ENCODE measurements around the gene NUTM2D. TPM values are rescaled to one million over a fixed set of nuclear protein-coding genes. Genes with fewer than 3 reads are reported as not detected.
"Not testable (repeated sequence)": the region's sequence is repeated elsewhere in the genome, so short reads cannot be mapped to it uniquely, and the experiment has no call there.

The NUTM2D gene
- total RNA-seq, 4 donors from 2014 or later = 0.89 to 4.7 (median 3.7) TPM

DNA sequence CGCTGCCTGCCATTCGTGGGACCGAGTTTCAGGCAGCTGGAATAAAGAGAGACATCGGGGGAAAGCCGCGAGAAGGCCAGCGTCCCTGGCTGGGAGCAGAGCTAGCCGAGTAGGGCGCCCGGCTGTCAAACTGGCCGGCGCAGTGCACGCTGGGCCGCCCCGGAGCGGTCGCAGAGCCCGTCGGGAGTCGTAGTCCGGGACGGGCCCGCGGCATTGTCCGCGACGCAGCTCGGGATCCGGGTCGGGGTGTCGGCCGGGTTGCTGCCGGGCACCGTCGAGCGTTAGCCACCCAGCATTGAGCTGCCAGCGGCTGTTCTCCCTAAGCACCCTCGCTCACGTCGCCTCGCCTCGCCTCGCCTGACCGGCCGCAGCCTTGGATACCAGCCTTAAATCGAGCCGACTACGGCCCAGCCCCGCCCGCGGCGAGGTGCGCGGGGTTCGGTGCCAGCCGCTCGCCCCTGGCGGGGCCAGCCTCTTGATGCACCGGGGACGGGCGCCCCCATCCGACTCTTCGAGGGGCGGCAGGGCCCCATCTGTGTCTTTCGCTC lies 14.8 kb upstream of the NUTM2D start:
- H3K4me3 ChIP-seq (ENCODE audit: low read depth, poor library complexity, severe bottlenecking) = peak overlapping the region; percentile 12
- 0 to 1% methylated on average over 32 to 37 of the region's 65 CpGs for WGBS, 2 donors
- DNase-seq (ENCODE audit: low spot score in 2 of 2) = peak; percentile 68 to 96
- intact Hi-C loops (cut with DNase I; ENCODE audit: low total_unique reads) = not testable (repeated sequence)

DNA sequence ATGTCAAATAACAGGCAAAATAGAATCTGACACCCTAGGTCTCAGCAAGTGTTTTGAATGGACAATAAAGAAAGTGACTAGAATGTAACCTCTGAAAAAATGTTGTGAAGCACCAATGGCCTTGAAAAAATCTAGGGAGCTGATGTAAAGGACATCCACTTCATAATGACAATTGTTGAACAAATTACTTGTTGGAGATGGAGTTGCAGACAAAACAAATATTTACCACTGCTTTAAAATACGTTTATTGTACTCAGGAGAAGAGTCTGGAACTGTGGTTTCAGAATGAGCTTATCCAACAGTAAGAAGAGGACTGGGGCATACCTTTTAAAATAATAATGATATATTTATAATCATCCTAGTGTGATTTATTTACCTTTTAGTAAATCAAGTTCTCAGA lies 11.8 kb upstream of the NUTM2D start:
- WGBS, 2 donors = 78 to 81% methylated on average over 1 of the region's 1 CpG
- H3K4me3 ChIP-seq (ENCODE audit: low read depth, poor library complexity, severe bottlenecking); DNase-seq (ENCODE audit: low spot score in 2 of 2); intact Hi-C loops (cut with DNase I; ENCODE audit: low total_unique reads): not testable (repeated sequence)

DNA sequence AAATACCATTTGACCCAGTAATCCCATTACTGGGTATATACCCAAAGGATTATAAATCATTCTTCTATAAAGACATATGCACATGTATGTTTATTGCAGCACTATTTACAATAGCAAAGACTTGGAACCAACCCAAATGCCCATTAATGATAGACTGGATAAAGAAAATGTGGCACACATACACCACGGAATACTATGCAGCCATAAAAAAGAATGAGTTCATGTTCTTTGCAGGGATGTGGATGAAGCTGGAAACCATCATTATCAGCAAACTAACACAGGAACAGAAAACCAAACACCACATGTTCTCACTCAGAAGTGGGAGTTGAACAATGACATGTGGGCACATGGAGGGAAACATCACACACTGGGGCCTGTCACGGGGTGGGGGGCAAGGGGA lies 7.4 kb upstream of the NUTM2D start:
- H3K4me3 ChIP-seq (ENCODE audit: low read depth, poor library complexity, severe bottlenecking); DNase-seq (ENCODE audit: low spot score in 2 of 2); intact Hi-C loops (cut with DNase I; ENCODE audit: low total_unique reads): not testable (repeated sequence)
- WGBS, 2 donors = 92 to 95% methylated on average over 1 to 2 of the region's 2 CpGs

DNA sequence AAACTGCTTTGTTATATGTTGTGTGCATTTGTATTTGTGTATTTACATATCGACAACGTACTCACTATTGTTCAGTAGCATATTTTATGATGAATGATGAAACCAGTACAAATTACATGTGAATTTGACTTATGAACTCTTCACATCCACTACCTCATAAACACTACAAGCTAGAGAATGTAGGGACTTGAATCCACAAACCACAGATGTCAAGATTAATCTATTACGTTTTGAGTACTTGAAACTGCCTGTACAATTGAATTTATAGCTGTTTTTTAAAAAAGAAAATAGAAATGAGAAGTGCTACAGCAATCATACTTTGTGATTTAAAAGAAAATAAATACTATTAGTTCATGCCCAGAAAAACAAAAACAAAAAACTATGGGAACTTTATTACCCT lies 4.7 kb upstream of the NUTM2D start:
- intact Hi-C loops (cut with DNase I; ENCODE audit: low total_unique reads); H3K4me3 ChIP-seq (ENCODE audit: low read depth, poor library complexity, severe bottlenecking); DNase-seq (ENCODE audit: low spot score in 2 of 2): not testable (repeated sequence)
- 67 to 69% methylated on average over 3 of the region's 3 CpGs for WGBS, 2 donors

DNA sequence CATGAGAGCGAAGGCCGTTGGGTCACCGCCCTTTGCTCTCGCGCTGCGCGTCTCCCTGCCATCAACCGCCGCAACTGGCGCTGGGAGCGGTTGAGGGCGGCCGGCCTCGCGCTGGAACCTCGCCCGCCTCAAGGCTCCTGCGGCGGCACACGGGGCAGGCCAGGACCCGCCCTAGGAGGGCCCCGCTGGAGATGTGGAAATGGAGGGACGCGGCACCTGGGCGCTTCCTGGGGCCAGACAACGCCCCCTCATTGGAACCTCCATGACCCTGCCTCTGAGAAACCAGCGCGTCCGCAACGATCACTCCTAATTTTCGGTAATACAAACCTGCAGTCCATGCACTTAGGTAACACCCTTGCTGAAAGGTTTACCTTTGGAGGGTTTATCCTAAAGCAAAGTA lies 2.4 kb upstream of the NUTM2D start:
- H3K4me3 ChIP-seq (ENCODE audit: low read depth, poor library complexity, severe bottlenecking); DNase-seq (ENCODE audit: low spot score in 2 of 2); intact Hi-C loops (cut with DNase I; ENCODE audit: low total_unique reads): not testable (repeated sequence)
- WGBS, 2 donors = 81 to 98% methylated on average over 8 to 10 of the region's 31 CpGs

DNA sequence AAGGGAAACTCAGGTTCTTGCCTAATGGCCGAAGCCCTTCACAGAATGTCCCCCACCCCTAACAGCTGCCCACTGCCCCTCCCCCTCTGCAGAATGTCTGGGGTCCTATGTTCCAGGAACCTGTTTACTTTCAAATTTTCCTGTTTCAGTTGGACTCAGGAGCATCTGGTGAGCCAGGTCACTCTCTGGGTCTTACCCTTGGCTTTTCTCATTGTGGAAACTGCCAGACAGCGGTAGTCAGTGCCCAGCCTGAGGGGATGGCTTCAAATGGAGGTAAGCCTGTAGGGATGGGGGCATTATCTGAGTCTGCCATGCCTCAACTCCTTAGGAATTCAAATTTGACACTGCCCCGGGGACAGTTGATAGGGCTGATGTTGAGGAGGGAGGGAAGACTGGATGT lies 615 bp downstream of the NUTM2D start:
- DNase-seq (ENCODE audit: low spot score in 2 of 2); H3K4me3 ChIP-seq (ENCODE audit: low read depth, poor library complexity, severe bottlenecking); intact Hi-C loops (cut with DNase I; ENCODE audit: low total_unique reads): not testable (repeated sequence)
- WGBS, 2 donors = 89 to 100% methylated on average over 1 to 2 of the region's 3 CpGs

DNA sequence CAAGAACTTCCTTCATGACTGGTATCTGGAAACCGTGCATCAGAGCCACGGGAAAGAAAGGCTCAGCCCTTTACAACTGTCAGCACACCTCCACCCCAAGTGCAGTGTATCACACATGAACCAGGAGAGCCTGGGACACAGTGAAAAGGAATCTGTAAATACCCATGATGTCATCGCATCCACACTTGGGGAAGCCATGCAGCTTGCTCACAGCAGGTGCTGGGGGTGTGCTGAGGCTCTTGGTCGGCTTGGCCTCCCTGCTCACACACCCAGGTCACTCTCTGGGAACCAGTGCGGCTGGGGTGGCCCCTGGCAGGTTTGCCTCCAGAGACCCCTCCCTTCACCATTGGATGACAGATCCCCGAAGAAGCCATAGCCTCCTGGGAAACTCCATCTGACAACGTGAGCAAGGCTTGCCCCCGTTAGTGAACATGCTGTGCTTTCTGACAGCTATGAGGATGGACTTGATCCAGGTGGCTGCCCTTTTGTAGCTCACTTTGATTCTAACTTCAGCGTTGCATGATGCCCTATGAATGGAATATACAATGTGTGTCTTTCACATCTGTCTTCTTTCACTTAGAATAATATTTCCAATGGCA lies 12.1 kb downstream of the NUTM2D start:
- DNase-seq (ENCODE audit: low spot score in 2 of 2); intact Hi-C loops (cut with DNase I; ENCODE audit: low total_unique reads); H3K4me3 ChIP-seq (ENCODE audit: low read depth, poor library complexity, severe bottlenecking): not testable (repeated sequence)
- 89 to 100% methylated on average over 2 to 3 of the region's 9 CpGs for WGBS, 2 donors

DNA sequence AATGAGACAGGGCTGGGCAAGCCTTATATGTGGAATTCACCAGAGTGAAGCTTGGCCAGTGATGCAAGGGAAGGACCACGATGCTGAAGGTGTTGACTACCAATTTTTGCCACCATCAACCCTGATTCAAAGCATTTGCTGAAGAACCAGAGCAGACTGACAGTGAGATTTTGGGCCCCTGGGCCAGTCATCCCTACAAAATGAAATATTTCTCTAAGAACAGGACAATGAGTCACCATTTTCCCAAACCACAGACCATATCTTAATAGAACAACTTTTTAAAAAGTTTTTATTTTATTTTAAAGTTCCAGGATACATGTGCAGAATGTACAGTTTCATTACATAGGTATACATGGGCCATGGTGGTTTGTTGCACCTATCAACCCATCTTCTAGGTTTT lies 16.5 kb downstream of the NUTM2D start:
- DNase-seq (ENCODE audit: low spot score in 2 of 2); intact Hi-C loops (cut with DNase I; ENCODE audit: low total_unique reads); H3K4me3 ChIP-seq (ENCODE audit: low read depth, poor library complexity, severe bottlenecking): not testable (repeated sequence)
- 94 to 100% methylated on average over 1 of the region's 1 CpG for WGBS, 2 donors

DNA sequence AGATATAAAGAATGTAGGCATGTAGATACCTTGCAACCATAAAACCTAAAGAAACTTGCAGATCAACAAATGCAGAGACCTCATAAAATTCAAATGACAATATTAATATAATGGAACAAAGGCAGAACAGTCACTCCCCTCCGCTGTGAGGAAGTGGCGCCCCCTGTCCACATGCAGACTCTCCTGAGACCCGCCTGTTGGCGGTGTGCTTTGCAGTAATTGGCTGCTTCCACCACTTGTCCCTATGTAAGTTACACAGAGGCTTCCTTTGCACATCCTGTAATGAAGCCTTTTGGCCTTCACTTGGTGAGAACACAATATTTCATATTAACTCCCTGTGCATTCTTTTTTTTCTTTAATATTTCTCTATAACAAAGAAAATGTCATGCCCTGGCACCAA lies 21.6 kb downstream of the NUTM2D start:
- WGBS, 2 donors = 77 to 92% methylated on average over 2 of the region's 4 CpGs
- intact Hi-C loops (cut with DNase I; ENCODE audit: low total_unique reads); DNase-seq (ENCODE audit: low spot score in 2 of 2): not testable (repeated sequence)

DNA sequence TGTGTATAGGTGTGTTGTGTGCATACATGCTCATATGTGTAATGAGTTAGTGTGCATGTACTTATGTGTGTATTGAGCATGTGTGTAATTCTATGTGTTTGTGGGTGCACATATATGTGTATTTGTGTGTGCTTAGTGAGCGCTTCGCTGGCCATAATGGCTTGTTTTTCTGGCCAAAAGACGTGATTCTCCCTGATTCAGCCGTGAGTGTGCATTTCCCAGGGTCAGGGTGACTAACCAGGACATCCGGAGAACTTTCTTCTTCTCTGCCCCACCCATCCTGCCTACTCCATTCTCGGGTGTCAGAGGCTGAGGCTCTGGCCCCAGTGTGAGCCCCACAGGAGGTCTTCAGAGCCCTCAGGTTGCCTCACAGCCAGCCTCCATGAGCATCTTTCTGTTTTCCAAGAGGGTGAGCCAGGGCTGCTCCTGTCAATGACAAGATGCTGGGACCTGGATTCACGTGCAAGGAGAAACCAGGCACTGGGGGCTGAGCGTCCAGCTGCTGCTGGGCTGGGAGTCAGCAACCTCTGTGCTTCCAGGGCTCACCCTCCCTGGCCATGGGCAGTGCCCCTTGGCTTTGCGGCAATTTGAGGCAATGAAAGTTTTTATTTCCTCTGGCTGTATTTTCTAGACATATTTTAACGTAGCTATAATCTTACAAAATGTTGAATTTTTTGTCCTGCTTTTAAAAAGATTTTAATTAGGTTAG lies 25.8 kb downstream of the NUTM2D start:
- 73 to 75% methylated on average over 9 of the region's 10 CpGs for WGBS, 2 donors
- intact Hi-C loops (cut with DNase I; ENCODE audit: low total_unique reads); DNase-seq (ENCODE audit: low spot score in 2 of 2); H3K4me3 ChIP-seq (ENCODE audit: low read depth, poor library complexity, severe bottlenecking): not testable (repeated sequence)

More for the DNA sequence above, 21.6 kb downstream of the NUTM2D start:
- not testable (repeated sequence) for H3K4me3 ChIP-seq (ENCODE audit: low read depth, poor library complexity, severe bottlenecking)

DNA sequence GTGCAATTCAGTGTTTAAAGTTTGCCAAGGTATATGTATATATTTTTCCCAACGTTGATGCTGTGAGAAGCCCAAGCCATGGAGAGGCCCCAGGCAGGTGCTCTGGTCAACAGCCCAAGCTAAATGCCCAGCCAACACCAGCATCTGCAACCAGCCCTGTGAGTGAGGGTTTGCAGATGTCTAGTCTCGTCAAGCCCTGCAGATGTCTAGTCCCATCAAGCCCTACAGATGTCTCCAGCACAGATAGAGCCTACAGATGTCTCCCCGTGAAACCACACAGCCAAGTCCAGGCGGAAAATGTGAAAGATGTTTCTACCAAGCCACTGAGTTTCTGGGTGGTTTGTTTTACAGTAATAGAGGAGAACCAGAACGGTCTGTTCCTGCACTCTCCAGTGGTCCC lies 26.7 kb downstream of the NUTM2D start:
- DNase-seq (ENCODE audit: low spot score in 2 of 2); H3K4me3 ChIP-seq (ENCODE audit: low read depth, poor library complexity, severe bottlenecking); intact Hi-C loops (cut with DNase I; ENCODE audit: low total_unique reads): not testable (repeated sequence)
- 65 to 76% methylated on average over 4 of the region's 5 CpGs for WGBS, 2 donors

DNA sequence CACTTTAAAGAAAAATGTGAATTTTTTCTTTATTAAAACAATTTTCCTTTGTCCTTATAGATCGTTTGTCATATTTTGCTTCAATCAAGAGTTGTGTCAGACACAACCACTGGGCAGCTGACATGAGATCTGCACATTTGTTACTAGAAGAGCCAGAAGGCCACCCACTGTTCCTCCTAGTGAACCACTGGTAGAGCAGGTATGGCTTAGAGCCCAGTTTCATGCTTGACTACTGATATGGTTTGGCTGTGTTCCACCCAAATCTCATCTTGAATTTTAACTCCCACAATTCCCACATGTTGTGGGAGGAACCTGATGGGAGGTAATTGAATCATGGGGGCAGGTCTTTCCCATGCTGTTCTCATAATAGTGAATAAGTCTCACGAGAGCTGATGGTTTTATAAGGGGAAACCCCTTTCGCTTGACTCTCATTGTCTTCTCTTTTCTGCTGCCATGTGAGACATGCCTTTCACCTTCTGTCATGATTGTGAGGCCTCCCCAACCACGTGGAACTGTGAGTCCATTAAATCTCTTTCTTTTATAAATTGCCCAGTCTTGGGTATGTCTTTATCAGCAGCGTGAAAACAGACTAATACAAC lies 28.3 kb downstream of the NUTM2D start:
- DNase-seq (ENCODE audit: low spot score in 2 of 2); intact Hi-C loops (cut with DNase I; ENCODE audit: low total_unique reads); H3K4me3 ChIP-seq (ENCODE audit: low read depth, poor library complexity, severe bottlenecking): not testable (repeated sequence)
- WGBS, 2 donors = 46 to 47% methylated on average over 4 to 5 of the region's 5 CpGs

DNA sequence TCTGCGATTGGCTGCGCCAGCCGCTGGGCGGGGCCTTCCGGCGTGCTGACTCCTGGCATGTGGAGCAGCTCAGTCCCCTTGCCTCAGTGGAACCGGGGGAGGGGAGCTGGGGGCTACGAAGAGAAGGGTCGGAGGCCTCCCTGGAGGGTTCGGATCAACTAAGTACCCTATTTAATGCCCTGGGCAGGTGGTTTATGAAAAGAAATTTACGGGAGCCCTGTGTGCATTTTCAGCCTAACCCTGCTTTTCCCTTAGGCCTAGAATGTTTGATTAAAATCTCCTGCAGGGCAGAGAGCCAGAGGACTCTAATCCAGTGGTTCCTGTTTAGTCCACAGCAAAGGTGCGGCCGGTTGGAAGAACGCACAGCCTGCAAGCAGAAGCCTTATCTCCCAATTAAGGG lies 33.8 kb downstream of the NUTM2D start:
- H3K4me3 ChIP-seq (ENCODE audit: low read depth, poor library complexity, severe bottlenecking); DNase-seq (ENCODE audit: low spot score in 2 of 2); intact Hi-C loops (cut with DNase I; ENCODE audit: low total_unique reads): not testable (repeated sequence)
- WGBS, 2 donors = 35 to 54% methylated on average over 7 to 8 of the region's 14 CpGs

DNA sequence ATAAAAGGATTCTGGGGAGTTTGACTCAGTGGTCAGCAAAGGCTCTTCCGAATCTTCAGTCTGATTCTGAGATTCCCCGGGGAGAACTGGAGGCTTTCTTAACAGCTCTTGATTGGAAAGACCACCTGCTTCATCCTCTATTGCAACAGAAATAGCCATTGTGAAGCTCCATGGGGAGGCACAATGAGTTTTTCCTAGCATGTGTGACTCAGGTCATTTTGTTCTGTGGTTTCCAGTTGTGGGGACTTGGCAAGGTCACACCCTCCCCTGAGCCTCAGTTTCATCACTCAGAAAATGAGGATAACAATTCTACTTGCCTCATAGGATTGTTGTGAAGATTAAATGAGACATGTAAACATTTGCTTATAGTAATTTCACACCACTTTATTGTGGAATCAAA lies 38.7 kb downstream of the NUTM2D start:
- DNase-seq (ENCODE audit: low spot score in 2 of 2); intact Hi-C loops (cut with DNase I; ENCODE audit: low total_unique reads); H3K4me3 ChIP-seq (ENCODE audit: low read depth, poor library complexity, severe bottlenecking): not testable (repeated sequence)
- WGBS, 2 donors = 83 to 91% methylated on average over 2 of the region's 2 CpGs

DNA sequence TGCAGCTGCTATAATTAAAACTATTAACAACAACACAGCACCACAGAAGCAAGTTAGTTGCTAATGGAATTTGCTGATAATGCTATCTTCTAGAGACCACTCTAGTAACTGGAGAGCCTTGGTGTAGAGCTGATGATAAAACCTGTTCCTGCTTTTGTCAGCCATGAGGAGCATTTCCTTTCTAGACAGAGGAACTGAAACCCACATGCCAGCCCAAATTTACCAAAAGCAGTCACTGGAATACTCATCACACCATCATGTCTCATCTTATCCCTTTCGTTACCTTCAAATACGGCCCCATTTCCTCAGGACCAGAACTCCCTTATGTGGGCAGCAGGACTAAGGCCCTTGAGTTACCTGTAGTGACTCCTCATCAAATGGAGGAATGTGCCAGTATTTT lies 40.9 kb downstream of the NUTM2D start:
- H3K4me3 ChIP-seq (ENCODE audit: low read depth, poor library complexity, severe bottlenecking); DNase-seq (ENCODE audit: low spot score in 2 of 2); intact Hi-C loops (cut with DNase I; ENCODE audit: low total_unique reads): not testable (repeated sequence)
- WGBS, 2 donors = 81 to 97% methylated on average over 2 of the region's 2 CpGs
